HG02870 (cell line): Measurements from ENCODE around the gene THBS2.

Source experiments
- ATAC-seq: cut with Tn5 transposase; IDR thresholded peaks from one replicate; pipeline ENCODE4 v1.9.1; 2021; ENCODE audit warnings: mild to moderate bottlenecking, moderate library complexity; ENCODE audit not compliant: unreplicated experiment

Gene THBS2

DNA sequence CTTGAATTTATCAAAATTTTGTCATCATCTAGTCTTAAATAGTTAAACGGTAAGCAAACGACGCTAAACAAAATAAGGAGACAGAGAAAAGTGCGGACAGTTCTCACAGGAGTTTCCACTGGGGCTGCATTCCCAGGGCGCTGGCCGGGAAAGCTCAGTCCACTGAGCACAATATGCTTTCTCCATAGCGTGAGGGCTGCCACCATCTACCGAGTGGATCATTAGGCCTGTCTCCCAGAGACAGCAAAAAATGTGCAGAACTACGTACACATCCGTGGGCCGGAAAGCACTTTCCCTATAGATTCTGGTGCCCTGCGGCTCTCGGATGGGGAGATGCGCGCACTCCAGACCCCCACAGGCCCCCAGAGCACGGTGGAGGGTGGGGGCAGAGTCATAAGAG is 84.9 kb downstream of the THBS2 start:
- no peak for ATAC-seq

DNA sequence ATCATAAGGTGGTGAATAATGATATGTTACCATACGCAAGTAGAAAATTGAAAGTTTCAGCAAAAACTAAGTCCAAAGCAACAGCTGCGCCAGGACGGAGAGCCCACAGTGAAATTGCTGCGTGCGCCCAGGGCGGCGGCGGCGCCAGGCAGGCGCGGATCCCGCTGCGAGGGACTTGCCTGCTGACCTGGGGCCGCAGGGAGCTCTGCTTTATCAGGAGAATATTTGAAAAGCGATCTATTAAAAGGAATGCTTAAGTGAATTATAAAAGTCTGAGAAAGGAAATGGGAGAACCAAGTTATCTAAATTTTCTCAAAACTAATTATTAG is 85.4 kb downstream of the THBS2 start:
- no peak for ATAC-seq

DNA sequence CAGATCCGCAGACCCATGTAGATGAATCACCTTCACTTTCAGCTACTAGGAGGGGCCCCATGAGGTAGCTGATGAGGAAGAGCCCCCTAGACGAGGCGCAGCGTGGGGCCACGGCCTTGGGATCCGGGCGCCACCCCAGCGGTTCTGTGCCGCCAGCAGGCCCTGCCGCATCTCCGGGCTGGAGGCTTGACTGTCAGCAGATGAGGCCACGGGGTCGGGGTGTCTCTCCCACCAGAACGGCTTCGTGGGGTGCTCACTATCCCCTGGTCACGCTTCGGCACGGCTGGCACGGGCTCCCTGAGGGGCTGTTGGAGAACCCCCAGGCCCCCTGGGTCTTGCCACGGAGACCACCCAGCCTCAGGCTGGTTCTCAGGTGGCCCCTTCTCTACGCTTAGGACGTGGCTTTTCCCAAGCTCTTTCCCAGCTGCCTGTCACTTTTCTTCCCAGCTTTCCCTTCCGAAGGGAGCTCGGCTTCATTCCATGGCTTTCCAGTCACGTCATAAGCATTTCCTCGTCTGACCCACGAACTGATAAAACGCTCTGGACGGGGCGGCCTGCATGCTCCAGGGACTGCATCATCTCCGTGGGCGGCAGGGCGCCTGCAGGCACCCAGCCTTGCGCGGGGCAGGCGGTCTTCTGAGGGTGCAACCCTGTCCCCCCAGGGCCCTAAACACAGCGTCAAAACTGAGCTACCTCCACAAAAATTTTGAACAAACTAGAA is 85.9 kb downstream of the THBS2 start:
- ATAC-seq = no peak

DNA sequence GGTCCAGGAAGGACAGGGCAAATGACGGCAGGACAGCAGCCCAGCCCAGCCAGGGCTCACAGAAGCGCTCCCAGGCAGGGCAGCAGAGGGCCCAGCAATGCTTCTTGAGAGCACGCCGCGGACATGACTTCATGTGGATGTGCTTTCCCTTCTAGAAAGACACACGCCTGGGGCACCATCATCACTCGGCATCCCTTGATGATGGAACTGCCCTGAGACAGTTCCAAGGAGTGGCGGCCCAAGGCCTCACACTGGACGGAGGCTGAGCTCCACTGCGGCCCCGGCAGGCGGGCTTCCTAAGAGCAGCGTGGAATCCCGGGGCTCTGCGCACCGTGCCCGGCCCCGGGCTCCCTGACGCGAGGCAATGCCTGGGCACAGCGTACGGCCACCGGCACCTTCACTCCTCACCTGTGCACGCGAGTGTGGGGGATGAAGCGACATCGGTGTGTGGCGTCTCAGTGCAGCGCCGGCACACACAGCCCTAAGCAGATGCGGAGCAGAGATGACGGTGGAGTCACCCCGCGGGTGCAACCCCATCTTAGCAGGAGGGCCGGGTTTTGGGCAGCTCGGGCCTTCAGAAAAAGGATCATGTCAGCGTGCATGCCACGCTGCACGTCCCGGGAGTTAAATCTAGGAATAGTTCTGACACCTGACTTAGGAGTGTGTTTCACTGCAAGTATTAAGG is 86.6 kb downstream of the THBS2 start:
- ATAC-seq = no peak
